DOHH2 (cell line): ENCODE data around the gene CARS2.

Source experiments
- CTCF ChIP-seq: fragments of 200-600 bp; sonication (generic); IDR thresholded peaks from one replicate; pipeline ENCODE4 v1.5.1; 2014; ENCODE audit warnings: antibody characterized with exemption, mild to moderate bottlenecking, low read depth, low read length; ENCODE audit not compliant: poor library complexity, severe bottlenecking
- EZH2phosphoT487 ChIP-seq: fragments of 200-600 bp; sonication (generic); IDR thresholded peaks from 2 replicates; pipeline ENCODE4 v1.6.1; 2017; ENCODE audit warnings: borderline replicate concordance, mild to moderate bottlenecking, antibody characterized with exemption, low read length, moderate library complexity, mixed read lengths

GRCh38 chr13:110648146-110648819, 57.6 kb downstream of the CARS2 start:
- TF ChIP-seq CTCF (no peak), EZH2phosphoT487 (no peak)
